Loucy (cell line): ENCODE data around the gene TTPAL.

Experiments used
- CTCF ChIP-seq: fragments of 200-600 bp; sonication (generic); conservative IDR thresholded peaks from 2 replicates; pipeline ENCODE4 v1.5.1; 2014; ENCODE audit warnings: mild to moderate bottlenecking, antibody characterized with exemption, low read length
- EZH2phosphoT487 ChIP-seq: fragments of 200-600 bp; IDR thresholded peaks from 2 replicates; pipeline ENCODE4 v1.6.1; 2018; ENCODE audit warnings: antibody characterized with exemption, mild to moderate bottlenecking, moderate library complexity, borderline replicate concordance

DNA sequence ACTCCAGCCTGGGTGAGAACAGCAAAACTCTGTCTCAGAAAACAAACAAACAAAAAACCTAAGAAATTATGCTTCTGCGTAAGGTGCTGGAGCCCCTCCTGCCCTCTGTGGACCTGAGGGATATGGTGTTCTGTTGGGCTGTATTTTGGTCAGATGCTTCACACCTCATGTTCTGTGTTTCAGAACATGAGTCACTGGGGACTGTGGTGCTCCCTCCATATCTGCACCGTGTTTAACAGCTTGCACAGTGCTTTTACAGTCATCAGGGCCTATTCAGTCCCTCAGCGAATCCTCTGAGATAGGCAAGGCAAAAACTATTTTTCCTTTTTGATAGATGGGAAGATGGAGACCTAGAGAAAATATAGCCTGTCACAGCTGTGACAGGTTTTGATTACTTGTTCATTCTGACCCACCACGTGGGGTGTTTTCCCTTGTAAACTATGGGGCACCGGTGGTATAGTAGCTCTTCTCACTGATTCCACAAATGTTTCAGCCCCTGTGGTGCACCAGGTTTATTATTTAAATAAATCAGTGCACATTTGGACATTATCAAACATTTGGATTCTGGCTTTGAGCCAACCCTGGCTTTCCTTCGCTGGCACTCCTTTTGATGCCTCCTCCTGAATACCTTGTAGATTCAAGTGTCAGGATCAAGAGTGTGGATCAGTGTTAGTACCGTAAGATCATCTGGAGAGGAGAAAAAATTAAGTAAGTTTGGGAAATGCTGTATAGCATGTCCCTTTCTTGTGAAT, 9.6 kb downstream of the TTPAL start:
- TF ChIP-seq CTCF (no peak), EZH2phosphoT487 (no peak)
